Activated CD4-positive, alpha-beta T cell treated with anti-CD3 and anti-CD28 coated beads for 4 hours (primary cell): Measurements from ENCODE around the gene HOXA2.

ENCODE experiments used
- DNase-seq, 2 donors: peaks; one replicate each; pipeline ENCODE4 v3.0.0-alpha.2; 2020

HOXA2 gene

DNA sequence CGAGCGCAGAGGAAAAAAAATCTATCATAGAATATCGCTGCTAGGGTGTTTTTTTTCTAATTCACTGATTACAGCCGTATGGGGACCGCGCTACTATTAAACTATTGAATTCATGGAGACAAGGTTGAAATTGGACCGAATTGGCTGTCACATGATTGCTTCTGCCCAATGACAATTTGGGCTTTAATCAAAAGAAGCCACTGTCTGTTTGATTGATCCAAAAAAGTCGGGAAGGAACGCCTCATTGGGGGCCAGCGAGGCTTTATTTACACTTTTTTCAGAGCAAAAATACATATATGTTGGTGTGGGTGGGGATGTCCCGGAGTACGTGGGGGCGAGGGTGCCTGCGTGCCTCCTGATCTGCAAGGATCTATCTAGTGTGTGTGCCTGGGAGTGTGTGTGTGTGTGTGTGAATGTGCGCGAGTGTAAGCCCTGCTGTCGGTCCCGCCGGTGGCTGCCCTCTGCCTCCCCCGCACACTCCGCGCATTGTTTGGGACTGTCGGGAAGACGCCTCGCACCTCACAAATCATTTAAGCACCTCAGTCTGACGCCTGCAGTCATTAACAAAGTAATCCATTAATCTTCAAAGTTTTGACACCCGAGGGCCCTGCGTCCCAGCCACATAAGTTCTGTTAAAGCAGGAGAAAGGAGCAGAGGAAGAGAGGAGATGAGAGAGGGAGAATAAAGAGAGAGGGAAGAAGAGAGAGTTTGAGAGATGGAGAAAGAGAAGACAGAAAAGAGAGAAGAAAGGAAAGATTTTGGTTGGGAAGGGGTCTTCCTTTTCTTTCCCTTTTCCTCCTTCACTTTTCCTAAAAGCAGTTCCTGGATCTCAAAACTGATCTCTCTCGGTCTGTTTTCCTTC is at the start of gene HOXA2:
HOXA2 (minus strand) TSS at position 103 of the 862 bp plus-strand sequence. CDS start 183 bp downstream, outside the sequence.
- DNase-seq, result no peak

DNA sequence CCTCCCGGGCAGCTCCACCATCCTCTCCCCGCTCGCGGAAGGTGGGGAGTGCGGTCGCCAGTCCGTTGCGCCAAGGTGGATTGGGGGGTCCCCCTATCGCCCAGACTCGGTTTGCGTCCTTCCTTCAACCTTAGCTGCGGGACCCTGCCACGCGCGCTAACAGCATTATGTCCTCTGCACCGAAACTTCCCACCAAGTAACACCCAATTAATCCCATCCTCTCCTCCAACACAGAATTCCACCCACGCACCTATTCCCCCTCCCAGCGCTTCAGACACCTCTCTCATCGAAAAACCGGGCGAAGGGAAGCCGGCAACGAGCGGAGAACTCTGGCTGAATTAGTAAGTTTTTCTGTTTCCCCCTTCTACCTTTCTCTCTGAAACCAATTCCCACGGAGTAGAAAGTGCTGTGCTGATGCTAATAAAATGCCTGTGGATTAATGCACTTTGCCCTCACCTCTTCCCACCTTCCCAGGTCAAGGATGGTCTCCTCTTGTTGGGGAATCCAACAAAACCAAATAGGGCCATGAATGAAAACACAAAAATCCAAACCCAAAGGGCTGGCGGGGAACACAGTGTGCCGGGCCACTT is 49.0 kb upstream of the HOXA2 start:
- no peak for DNase-seq

GRCh38 chr7:27150568-27151340 is 48.3 kb upstream of the HOXA2 start:
- peak; percentile 55 to 56 for DNase-seq

DNA sequence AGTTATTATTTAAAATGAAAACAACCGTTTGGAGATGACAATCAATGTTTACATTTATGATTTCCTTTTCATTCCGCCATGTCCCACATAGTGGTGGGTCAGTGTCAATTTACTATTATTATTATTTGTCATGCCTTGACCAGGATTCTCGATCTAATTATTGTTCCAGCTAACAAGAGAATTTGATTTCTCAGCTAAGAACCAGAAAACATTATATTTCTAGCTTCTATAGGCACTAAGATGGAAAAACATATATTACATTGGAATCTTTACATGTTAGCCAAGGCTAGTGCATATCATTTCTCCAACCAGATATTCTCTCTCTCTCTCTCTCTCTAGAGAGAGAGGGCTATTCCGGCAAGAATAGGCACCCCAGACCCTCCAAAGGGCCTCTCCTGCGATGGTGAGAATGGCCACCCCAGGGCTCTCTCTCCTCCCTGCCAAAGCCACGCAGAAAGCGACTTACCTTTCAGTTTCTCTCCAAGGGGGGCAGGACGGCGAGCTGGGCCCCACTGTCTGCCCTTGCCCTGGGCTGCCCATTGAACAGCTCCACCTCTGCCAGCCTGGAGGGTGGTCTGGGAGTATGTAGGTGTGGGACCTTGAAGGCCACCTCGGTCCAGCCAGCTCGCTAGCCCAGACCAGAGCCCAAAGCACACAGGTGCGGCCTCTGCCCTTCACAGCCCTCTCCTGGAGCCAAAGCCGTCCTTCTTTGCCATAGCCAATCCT is 47.5 kb upstream of the HOXA2 start:
- no peak for DNase-seq

- no peak for DNase-seq
Observed at GRCh38 chr7:27148756-27149641, 46.5 kb upstream of the HOXA2 start.

DNA sequence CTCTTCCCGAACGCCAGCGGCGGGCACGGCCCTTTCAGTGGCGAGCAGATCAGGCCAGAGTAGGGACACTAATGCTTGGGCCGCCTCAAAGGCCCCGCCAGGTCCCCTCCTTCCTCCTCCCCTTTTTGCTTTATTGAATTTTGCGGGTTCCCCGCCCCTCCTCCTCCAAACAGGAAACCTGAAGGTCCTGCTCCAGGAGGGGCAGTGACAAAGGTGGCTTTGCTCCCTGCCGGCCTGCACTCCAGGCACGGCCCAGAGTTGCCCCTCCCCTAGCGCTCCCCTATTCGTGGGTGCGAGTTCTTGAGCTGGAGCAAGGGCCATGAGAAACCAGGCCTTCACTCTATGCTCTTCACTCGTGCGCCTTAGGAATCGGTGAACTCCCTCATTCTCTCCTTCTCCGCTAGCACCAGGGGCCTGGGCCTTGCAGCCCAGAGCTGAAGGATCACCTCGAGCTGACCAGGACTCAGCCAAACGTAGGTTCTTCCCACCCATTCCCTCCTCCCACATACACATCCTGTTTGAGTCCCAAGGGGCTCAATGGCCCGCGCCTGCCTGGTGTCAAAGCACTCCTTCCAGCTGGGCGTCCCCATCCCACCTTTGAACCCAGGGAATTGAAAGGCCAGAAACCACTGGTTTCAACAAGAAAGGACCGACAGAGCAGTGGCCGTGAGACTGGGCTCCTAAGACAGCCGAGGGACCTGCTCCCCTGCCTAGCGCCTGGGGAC is 45.7 kb upstream of the HOXA2 start:
- DNase-seq, result no peak

- no peak for DNase-seq
Observed at GRCh38 chr7:27147199-27148030, 44.9 kb upstream of the HOXA2 start, which contains the start of gene HOXA6. Gene HOXA6, minus strand, starts transcription at chr7:27147774. Its CDS starts 25 bp downstream, at chr7:27147749.

DNA sequence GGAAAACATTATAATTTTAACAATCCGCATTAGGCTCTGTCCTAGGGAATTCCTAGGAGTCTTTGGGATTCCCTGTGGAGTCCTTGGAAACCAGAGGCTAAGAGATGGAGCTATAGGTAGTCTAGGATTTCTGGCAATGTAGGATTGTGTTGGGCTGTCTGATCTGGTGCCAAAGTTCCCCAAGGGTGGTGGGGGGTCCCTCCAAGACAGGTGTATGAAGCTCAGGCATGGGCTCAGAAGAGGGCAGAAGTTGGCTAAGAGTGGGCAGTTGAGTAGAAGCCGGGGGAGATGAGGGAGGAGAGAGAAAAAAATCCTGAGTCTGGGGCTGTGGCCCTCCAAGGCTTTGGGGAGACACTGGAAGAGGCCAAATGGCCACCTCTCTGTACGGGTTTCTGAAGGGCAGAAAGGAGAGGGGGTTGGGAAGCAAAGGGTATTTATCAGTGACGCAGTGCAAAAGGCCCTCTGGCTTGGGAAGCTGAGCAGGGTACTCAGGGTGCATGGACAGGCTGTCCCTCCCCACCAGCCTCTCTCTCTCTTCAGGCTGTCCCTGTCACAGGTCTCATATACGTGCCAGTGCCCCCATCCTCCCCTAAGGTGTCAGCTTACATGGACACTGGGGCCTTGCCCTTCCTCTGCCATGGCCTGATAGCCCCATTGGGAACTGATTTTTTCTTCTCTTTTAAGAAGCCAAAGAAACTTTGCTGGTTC is 44.2 kb upstream of the HOXA2 start:
- no peak for DNase-seq

- DNase-seq, result no peak
Observed at GRCh38 chr7:27145914-27146412, 43.5 kb upstream of the HOXA2 start.

DNA sequence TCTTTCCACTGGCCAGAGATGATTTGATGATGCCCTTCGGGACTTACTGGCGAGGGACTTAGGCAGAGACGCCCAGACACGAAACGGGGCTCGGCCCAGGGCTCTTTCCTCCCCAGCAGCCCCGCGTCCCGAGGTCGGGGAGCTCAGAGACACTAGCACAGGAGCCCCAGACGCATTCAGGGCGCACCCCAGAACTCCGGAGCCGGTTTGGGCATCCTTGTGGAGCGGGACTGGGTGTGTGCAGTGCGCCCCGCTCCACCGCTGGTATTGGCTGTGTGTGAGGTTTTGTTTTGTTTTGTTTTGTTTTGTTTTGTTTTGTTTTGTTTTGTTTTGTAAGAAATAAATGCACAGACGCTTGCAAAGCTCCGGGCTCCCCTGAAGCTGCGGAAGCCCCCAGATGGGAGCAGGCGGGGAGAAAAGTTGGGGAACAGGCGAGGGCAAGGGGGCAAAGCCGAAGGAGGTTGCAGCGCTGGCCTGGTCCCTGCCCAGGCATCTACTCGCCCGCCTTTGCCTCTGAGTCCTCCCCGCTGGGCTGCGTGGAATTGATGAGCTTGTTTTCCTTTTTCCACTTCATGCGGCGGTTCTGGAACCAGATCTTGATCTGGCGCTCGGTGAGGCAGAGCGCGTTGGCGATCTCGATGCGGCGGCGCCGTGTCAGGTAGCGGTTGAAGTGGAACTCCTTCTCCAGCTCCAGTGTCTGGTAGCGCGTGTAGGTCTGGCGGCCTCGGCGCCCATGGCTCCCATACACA is 42.9 kb upstream of the HOXA2 start:
- DNase-seq, result no peak

DNA sequence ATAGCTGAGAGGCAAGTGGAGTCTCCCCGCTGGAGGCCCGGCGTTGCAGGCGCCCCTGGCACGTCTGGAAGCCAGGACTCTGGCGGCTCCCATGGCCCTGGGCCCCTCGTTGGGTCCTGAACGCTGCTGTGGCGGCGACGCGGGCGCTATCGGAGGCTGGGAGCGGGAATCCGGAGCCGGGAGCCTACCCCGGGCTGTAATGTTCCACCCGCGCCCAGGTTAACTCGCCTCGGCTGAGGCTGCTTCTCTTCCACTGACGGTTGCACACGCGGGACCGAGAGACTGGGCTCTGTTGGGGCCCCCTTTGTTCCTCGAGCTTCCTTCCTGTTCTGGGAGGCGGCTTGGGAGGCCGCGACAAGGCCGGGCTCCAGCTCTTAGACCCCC is 42.3 kb upstream of the HOXA2 start:
- no peak for DNase-seq

DNA sequence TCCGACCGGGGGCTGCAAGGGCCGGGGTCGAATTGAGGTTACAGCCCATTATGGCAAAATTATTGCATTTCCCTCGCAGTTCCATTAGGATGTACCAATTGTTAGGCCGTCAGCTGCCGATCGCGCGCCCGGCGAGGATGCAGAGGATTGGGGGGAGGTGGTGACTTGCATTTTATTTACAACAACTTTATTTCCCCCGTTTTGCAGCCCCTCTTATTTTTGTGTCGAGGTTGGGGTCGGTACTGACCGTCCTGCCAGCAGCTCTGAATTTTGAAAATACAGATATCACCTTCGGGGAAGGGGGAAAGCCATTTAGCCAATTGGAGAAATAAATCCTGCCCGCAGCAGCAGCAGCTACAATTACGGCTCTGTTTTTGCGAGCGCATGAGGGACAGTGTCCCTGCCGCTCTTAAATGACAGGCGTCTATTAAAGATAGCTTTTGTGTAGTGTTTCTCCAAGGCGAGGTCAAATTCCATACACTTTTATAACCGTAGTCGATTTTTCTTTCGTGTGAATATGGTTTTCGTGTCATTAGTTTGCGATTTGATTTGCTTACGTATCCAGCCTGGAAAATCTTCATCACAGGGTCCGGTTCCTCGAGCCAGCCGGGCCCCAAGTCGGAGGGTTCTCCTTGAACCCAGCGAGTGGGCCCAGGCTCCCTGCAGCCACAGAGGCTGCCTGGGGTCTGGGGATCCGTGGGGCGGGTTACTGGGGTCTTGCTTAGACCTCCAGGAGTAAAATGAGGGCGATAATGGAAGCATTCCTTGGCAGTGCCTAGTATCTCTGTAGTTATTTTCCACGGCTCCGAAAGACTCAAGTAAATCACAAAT is 41.7 kb upstream of the HOXA2 start:
- no peak for DNase-seq

GRCh38 chr7:27143023-27143949 is 40.8 kb upstream of the HOXA2 start, which contains the start of gene HOXA5:
Gene HOXA5, minus strand, starts transcription at chr7:27143681. Its CDS starts 74 bp downstream, at chr7:27143607.
- DNase-seq, result no peak

GRCh38 chr7:27142580-27143022 is 40.1 kb upstream of the HOXA2 start:
- no peak for DNase-seq

DNA sequence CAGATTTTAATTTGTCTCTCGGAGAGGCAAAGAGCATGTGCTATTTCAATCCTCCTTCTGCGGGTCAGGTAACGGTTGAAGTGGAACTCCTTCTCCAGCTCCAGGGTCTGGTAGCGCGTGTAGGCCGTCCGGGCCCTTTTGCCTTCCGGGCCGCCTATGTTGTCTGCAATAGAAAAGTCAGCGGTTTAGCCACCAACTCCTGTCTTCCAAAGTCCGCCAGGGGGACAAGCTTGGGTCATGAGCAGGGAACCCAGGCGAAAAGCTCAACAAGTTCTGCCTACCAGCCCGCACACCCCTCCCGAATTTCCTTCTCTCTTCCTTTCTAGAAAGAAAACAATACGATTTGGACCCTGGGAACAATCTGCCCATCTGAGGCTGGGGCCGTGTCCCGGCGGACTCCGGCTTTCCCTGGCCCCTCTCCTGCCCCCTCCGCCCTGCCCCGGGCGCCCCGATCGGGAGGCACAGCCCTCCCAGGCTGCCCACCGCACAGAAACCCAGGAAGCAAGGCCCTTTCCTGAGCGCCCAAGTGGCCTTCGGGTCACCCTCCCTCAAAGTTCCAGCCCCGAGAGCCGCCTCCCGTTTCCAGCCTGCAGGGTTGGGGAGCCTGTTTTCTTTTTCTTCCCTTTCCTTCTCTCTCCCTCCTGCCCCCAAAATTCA is 39.6 kb upstream of the HOXA2 start:
- DNase-seq, result no peak
